DMS79 (cell line): ENCODE results near the gene PRCD.
"Not testable (repeated sequence)": the region's sequence is repeated elsewhere in the genome, so short reads cannot be mapped to it uniquely, and the experiment has no call there.

Experiments
- DNase-seq: peaks from one replicate; lab custom pipeline; 2025; lab: John Stamatoyannopoulos, UW

Gene PRCD

DNA sequence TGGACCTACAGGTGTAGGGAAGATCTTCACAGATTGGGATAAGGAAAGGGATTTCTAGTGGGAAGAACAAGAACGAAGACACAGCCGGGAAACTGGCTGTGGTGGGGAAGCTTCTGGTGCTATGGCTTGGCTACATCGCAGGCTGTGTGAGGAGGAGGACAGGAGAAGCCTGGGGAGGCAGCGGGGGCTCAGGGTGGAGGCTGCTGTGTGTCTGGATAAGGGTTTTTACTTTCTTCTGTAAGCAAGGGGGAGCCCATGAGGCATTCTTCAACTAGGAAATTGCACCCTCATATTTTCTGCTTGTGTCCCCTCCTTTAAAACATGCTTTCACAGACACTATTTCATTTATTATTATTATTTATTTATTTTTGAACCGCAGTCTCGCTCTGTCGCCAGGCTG, 35.7 kb upstream of the PRCD start:
- DNase-seq: no peak

DNA sequence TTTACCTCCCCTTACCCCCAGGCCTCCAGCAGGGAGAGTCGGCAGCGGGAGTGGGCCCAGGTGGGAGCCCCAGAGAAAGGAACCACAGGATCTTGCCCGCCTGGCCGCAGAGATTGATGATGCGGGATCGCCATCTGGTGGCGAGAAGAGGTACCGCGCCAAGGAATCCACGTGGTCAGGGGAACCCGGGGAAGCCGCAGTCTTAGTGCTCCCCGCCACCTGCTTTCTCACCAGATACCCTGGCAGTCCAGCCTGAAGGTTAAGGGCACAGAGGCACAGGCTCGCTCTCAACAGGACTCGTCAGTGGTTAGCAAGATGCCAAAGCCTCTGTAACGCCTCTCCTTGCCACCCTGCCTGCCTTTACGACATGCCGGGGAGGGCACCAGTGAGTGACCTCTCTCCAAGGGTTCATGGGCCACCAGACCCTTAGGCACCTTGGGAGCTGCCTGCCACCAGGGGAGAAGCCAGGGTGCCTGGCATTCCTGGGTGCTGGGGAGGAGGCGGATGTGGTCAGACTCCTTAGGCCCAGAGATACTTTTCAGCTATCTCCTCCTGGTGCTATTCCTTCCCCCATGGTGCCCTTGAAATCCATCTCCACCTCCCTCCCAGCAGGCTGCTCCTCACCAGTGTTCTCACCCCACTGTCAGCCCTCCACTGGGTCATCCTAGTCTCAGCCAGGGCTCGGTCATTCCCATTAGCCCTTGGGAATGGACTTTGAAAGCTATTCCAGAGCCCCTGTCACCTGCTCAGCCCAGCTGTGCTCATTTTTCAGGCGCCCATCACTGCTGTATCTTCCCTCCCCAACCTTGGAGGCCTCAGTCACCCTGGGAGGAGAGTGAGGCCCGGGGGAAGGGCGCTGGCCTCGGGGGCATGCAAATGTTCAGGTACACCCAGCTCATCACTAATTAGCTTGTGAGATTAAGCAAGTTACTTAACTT, 33.2 kb upstream of the PRCD start:
- DNase-seq: peak; percentile 19

DNA sequence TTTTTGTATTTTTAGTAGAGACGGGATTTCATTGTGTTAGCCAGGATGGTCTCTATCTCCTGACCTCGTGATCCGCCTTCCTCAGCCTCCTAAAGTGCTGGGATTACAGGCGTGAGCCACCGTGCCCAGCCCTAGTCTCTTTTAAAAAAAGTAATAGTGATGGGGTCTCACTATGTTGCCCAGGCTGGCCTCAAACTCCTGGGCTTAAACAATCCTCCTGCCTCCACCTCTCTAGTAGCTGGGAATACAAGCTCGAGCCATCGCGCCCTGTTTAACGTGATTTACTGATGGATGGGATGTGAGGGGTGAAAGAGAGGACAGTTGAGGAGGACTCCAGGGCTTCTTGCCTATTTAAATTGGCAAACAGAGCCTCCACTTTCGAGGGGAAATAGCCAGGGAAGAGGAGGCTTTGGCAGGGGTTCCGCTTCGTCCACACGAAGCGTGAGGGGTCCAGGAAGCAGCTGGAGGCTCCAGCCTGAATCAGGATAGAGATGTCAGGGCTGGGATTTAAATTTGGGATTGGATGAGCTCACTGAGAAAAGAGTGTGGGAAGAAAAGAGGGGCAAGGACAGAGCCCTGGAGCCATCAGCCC, 31.3 kb upstream of the PRCD start:
- DNase-seq: not testable (repeated sequence)

DNA sequence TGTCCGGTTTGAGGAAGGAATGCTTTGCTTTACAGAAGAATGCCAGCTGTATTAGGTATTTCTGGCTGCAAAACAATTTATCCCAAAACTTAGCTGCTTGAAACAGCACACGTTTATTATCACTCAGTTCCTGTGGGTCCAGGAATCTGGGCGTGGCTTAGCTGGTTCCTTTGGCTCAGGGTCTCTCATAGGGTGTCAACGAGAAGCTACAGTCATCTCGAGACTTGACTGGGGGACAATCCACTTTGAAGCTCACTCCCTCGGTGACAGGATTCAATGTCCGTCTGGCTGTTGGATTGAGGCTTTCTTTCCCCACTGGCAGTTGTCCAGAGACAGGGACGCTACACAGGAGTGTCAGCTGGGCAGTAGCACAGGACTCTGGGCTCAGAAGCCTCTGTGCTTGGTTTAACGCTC, 29.0 kb upstream of the PRCD start:
- no peak for DNase-seq

DNA sequence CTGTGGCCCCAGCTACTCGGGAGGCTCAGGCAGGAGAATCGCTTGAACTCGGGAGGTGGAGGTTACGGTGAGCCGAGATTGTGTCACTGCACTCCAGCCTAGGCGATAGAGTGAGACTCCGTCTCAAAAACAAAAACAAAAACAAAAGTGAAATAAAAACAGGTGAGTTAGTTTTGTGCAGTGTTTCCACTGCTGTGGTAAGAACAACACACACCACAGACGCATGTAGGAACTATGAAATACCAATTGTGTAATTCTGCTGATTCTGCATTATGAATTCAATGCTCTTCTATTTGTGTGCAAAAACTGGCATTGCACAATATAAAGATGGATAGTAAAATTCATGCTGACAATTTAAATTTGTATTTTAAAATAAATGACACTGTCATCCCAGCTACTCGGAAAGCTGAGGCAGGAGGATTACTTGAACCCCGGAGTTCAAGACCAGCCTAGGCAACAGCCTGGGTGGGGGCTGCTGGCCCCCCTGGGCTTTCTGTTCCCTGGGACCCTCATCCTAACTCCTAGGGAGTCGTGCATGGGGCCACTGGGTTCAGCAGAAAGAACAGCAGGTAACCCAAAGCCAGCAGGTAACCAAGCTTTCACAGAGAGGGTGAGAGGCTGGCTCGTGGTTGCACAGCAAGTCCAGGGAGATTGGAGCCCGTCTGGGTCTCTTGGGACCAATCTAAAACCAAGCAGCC, 28.0 kb upstream of the PRCD start:
- DNase-seq: no peak

DNA sequence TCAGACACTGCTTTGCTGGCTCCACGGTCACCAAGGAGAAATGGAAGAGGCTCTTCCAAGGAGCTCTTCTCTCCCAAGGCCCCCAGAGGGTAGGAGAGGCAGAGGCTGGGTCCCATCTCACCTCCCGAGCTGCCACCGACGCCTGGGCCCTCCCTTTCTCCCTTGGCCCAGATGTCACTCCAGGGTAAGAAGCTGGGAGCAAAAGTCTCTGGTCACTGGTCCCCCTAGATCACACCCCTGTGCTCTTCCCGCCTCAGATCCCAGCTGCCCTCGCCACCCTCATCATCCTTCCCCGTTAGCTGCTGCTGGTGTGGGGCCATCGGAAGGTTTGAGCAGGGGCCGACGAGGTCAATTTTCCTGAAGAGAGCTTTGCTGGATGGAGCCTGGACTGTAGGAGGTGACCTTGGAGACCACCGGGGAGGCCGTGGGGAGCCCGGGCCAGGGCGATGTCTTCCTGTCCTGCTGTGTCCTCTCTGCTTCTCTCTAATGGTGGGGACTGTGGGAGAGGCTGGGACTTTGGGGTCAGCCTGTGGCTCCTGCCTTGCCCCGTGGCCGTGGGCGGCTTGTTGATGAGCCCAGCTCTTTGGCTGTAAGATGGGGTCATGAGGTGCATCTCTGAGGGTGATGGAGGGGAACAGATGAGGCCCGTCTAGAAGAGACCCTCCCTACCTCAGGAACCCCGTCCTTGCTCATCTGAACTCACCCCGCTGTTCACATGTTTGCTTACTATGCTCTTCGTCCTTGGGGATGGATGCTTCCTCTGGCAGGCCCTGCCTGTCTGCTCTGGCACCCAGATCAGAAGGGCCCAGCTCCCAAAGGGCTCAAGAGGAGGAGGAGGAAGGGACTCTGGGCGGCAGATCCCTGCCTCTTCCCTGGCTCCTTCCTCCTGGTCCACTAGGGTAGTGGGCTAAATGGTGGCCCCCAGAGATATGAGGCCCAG, 27.2 kb upstream of the PRCD start:
- DNase-seq: no peak

DNA sequence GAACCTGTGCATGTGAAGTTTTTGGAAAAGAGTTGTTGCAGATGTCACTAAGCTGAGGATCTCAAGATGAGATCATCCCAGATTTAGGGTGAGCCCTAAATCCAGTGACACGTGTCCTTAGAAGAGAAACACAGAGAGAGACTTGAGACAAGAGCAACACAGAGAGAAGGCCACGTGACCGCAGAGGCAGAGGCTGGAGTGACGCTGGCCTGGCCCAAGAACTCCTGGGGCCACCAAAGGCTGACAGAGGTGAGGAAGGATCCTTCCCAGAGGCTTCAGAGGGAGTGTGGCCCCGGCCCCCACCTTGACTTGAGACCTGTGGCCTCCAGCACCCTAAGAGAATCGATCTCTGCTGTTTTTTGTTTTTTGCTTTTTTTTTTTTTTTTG, 26.5 kb upstream of the PRCD start:
- DNase-seq: no peak

DNA sequence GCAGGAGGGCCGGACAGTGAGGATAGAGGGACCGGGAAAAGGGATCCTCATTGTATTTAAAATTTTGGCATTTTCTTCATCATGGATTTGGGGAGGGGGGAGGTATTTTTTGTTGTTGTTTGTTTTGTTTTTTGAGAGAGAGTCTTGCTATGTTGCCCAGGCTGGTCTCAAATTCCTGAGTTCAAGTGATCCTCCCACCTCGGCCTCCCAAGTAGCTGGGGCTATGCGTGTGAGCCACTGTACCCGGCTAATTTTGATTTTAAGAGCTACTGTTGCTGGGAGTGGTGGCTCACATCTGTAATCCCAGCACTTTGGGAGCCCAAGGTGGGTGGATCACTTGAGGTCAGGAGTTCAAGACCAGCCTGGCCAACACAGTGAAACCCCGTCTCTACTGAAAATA, 25.5 kb upstream of the PRCD start:
- not testable (repeated sequence) for DNase-seq

DNA sequence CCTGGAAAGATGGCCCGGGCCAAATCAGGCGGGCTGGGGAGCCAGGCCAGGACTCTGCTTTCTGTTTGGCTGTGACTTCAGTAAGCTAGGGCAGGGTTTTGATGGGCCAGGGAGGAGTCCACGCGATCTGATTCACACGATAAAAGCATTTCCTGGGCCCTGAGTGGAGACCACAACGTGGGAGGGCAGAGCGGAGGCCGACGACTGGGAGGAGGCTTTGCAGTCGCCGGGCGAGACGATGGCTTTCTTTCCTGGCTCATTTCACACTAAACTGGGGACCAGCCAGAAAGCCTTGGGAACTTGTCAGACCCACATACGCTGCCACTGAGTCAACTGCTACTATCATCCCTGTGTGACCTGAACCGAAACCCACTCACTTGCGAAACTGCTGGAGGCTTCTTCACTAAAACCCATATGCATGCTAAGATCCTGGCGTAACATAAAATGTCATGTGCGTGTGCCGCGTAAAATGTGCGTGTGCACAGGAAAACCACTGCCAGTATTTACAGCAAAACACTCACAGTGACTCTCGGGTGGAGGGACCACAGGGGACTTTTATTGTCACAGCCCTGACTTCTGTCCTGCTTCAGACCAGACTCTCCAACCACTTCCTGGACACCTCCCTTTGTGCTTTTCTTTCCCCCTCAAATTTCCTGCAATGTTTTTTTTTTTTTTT, 24.4 kb upstream of the PRCD start:
- DNase-seq: no peak

DNA sequence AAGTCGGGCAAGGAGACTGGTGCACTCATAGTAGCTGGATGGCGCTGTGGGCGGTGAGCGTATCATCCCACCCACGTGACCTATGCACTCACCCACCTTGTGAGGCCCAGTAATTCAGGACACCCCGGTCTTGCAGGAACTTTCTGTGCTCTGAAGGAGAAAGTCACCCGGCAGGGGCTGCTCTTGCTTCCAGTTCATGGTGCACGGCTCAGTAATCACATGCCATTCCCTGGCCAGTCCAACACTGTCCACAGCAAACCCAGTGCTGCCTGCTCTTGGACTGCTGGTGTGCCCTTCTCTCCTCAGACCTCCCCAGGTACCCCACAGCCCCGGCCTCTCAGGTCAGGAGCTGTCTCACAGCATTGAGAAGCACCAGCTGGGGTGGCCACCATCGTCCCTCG, 22.2 kb upstream of the PRCD start:
- no peak for DNase-seq

DNA sequence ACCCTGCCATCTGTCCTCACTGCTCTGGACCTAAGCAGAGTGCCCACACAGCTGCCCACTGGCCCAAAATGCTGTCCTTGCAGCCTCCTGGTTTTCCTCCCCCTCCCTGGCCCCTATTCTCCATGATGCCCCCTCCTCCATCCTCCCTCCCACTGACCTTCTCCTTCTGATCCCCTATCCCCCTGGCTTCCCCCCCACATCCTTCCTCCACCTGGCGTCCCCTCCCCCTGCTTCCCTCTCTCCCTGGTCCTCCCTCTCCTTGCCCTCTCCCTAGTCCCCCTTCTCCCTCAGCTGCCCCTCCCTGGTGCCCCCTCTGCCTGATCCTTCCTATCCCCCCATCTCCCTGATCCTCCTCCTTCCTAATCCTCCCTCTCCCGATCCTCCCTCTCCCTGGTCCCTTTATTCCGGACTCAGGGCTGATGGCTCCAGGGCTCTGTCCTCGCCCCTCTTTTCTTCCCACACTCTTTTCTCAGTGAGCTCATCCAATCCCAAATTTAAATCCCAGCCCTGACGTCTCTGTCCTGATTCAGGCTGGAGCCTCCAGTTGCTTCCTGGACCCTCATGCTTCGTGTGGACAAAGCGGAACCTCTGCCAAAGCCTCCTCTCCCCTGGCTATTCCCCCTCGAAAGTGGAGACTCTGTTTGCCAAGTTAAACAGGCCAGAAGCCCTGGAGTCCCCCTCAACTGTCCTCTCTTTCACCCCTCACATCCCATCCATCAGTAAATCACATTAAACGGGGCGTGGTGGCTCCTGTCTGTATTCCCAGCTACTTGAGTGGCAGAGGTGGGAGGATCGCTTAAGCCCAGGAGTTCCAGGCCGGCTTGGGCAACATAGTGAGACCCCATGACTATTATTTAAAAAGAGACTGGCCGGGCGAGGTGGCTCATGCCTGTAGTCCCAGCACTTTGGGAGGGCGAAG, 20.5 kb upstream of the PRCD start:
- no peak for DNase-seq

DNA sequence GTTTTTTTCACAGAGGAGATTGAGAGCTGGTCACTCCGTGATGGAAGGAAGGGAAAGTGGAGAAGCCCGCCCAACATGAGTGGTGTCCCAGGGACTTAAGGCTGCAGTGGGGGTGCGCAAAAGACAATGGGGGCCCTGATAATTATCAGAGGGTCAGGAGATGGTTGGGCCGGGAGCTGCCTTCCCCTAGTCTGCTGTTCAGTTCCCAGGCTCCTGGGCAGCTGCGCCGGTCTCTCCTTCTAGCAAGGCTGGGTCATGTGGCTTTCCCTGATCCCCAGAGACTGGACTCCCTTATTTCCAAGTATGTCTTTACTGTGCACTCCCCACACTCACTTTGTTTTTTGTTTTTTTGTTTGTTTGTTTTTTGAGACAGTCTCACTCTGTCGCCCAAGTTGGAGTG, 18.6 kb upstream of the PRCD start:
- no peak for DNase-seq

DNA sequence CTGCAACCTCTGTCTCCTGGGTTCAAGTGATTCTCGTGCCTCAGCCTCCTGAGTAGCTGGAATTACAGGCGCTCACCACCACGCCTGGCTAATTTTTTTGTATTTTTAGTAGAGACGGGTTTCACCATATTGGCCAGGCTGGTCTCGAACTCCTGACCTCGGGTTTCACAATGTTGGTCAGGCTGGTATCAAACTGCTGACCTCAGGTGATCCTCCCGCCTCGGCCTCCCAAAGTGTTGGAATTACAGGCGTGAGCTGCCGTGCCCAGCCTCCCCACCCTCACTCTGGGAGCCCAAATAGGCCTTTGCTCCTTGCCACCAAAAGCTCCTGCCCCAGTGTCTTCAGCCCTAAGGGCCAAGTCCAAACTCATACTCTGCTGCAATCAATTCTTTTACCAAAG, 18.2 kb upstream of the PRCD start:
- not testable (repeated sequence) for DNase-seq

DNA sequence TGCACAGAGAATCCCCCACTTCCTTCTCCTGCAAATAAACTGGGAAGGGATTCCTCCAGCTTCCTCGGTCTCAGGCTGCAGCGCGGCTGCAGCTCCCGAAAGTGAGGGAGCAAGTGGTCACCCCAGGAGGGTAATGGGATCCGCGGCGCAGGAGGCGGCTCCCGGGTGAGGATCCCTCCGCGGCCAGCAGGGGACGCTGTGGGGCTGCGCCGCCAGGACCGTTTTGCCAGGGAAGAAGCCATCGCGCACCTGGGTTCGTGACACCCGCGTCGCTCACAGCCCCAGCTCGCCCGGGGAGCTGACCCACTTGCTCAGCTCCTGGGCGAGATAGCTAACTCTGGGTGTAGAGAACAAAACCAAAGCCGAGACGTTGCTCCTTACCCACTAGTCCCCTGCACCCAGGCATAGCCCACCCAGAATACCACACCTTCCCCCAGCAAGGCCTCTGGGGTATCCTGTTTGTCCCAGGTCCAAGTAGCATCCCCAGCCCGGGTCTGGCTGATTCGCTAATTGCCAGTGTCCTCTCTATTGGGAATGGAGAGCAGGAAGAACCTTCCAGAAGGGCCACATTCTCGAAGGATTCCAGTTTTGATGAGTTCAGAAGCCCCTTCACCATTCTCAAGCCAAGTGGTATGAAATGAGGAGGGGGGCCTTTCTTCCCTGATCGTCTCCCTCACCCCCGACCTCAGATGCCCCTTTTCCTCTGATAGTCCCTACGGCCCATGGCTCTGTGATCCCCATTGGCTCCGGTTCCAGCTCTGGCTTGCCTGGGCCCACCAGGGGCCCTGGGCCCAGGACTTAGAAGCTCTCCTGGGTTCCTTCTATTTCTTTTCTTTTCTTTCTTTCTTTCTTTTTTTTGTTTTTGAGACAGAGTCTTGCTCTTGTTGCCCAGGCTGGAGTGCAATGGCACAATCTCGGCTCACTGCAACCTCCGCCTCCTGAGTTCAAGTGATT, 16.5 kb upstream of the PRCD start:
- no peak for DNase-seq

DNA sequence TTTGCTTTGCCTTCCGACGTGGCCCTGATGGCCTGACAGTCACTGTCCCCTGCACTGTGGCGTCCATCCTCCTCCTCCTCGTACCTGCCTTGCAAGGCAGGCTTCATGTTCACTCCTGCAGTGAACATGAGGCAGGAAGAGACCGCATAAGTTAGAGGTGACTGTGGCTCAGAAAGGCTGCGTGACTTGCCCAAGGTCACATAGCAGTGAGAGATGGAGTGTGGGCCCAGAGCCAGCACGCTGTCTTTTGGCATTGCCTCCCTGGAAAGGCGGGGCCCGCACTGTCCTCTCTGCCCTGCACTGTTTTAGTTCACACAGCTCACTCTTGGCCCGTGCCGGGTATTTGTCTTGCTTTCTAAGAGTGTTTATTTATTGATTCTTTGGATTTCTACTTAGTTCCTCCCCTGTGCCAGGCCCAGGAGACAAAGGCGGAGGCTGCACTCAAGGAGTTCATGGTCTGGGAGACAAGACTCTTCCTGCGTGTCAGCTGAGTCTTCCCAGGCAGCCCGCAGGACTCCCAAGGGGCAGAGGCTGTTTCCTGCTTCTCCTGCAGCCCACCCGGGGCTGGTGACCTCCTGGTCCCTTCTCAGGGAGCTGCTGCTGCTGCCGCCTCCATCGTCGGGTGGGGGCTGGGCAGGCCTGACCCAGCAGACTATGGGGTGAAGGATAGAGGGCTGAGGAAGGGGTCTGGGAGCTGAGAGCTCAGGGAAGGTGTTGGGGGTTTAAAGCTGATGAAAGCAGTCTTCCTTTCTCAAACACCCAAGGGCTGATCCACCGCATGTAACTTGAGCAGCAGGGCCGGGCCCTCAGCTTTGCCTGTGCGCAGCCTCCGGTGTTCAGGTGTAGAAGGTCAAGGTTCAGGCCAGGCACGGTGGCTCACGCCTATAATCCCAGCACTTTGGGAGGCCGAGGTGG, 15.0 kb upstream of the PRCD start:
- no peak for DNase-seq

DNA sequence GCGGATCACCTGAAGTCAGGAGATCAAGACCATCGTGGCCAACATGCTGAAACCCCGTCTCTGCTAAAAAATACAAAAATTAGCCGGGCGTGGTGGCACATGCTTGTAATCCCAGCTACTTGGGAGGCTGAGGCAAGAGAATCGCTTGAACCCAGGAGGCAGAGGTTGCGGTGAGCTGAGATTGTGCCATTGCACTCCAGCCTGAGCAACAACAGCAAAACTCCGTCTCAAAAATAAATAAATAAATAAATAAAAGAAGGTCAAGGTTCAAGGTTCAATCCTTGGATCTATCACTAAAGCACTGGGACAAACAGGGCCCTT, 14.4 kb upstream of the PRCD start:
- not testable (repeated sequence) for DNase-seq

DNA sequence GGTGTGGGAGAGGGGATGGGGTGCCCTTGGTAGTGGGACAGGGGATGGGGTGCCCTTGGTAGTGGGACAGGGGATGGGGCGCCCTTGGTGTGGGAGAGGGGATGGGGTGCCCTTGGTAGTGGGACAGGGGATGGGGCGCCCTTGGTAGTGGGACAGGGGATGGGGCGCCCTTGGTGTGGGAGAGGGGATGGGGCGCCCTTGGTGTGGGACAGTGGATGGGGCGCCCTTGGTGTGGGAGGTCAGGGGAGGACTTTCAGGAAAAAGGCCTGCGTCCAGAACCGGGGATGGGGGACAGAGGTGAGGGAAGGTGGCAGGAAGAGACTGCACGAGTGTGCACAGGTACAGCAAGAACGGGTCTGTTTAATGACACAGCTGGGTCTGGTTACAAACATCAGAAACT, 12.8 kb upstream of the PRCD start:
- not testable (repeated sequence) for DNase-seq
